ENCODE measurements around the gene TF.
"Not testable (repeated sequence)": the region's sequence is repeated elsewhere in the genome, so short reads cannot be mapped to it uniquely, and the experiment has no call there.

Gene TF

GRCh38 chr3:133745981-133746711, at the start of gene TF:
Gene TF, plus strand, starts transcription at chr3:133746393. Its CDS starts 48 bp downstream, at chr3:133746441.
- DNase-seq (ENCODE audit: low spot score): no peak

DNA sequence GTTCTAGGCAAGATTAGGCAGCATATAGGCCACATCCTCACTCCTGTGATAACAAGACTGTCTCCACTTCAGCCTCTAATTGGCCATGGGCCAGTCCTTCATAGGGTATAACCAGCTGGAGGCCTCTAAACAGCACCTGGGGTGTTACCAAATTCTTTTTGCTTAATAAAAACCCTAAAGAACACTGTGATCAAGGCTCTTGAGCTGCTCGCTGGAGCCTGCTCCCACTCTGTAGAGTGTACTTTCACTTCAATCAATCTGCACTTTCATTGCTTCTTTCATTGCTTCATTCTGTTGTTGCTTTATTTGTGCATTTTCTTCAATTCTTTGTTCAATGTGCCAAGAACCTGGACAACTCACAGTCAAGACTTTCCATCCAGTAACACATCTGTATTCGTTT, 48.2 kb upstream of the TF start:
- no peak for DNase-seq (ENCODE audit: low spot score)

GRCh38 chr3:133699467-133699866, 46.7 kb upstream of the TF start:
- no peak for DNase-seq (ENCODE audit: low spot score)

- DNase-seq (ENCODE audit: low spot score): no peak
Measured at GRCh38 chr3:133699903-133700302, 46.3 kb upstream of the TF start.

DNA sequence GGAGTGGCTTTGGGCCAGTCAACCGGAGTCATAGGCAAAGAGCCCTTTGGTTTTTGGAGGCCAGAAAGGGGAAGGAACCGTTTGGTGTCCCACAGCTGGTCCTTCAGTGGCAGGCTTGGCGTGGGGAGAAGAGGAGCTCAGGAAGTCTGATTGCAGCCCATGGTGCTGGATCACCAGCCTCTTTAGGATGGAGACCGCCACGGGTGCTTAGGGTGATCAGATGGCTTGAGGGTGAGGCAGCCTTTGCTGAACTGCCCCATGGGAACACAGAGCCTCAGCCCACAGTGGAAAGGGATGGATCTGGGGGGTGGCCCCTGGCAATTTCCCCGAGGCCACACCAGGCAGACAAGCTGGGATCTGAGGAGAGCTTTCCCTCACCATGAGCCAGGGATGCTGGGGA, 45.8 kb upstream of the TF start:
- DNase-seq (ENCODE audit: low spot score): no peak

DNA sequence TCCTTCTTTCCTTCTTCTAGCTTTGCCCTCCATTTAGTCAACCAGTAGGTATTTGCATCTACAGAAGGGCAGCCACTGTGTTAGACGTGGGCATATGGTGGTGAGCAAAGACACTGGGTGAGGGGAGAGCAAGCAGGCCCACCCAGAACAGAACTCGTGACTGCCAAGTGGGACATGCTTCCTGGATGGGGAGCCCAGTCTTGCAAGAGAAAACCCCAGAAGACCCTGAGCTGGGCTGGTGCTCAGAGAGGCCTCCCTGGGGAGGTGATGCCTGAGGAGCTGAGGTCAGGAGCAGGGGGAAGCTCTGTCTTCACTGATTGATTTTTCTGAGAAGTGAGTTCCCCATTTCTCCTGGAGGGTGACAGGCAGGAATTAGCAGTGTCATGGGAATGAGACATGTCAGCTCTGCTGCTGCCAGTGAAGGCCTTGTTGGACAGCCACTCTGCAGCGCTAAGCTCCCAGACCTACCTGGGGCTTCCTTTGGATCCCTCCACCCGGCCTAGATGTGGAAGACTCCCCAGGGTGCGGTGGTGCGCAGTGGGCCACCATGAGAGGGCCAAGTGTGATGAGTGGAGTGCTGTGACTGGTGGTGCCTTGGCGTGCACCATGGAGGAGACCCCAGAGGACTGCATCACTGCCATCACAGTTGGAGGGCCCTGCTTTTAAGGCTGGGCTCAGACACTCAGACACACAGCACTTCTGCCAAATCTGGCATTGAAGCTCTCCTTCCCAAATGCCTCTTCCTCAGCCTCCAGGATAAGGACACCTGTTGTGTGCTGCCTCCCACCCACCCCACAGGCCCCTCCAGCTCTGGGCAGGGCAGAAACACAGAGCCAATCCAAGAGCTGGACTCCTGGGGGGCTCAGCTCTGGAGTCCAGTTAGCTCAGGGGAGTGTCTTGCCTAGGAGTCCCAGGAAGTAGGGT, 44.5 kb upstream of the TF start:
- DNase-seq (ENCODE audit: low spot score): no peak

- DNase-seq (ENCODE audit: low spot score): no peak
Measured at GRCh38 chr3:133703915-133704314, 42.3 kb upstream of the TF start.

GRCh38 chr3:133706033-133706432, 40.2 kb upstream of the TF start:
- no peak for DNase-seq (ENCODE audit: low spot score)

GRCh38 chr3:133709139-133709750, 36.9 kb upstream of the TF start:
- DNase-seq (ENCODE audit: low spot score): no peak

- no peak for DNase-seq (ENCODE audit: low spot score)
Measured at GRCh38 chr3:133711013-133711412, 35.2 kb upstream of the TF start.

DNA sequence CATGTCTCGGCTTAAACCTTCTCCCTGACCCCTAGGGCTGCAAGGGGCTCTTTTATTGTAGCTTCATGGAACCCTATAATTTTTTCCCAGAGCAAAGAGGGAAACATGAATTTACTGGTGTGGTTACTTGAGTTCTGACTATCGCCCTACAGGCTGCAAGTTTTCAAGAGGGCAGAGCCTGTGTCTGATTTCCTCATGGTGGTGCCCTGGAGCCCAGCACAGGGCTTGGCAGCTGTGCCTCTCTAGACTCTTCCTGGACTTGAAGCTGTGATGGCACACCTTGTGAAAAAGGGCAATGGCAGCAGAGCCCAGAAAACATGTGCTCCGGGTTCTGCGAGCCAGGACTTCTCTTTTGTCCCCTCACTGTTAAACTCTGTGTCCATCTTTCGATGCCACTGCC, 34.2 kb upstream of the TF start:
- no peak for DNase-seq (ENCODE audit: low spot score)

GRCh38 chr3:133713347-133713746, 32.8 kb upstream of the TF start:
- no peak for DNase-seq (ENCODE audit: low spot score)

DNA sequence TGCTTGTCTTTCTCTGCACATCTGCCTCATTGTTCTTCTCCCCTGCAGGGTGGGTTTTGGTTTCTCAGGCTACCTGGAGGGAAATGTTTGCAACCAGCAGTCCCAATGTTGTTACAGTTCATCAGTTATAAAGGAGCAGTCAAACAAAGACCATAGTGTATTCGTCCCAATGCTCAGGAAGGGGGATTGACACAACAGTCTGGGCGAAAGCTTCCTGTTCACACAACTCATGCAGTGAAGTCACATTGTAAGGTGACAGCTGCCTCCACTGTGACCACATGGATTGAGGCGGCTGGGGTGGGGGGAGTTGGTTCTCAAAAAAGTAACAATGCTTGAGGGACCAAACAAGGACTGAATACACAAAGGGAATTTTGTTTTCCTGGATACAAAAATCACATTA, 28.8 kb upstream of the TF start:
- DNase-seq (ENCODE audit: low spot score): no peak

GRCh38 chr3:133722935-133723334, 23.3 kb upstream of the TF start:
- no peak for DNase-seq (ENCODE audit: low spot score)

DNA sequence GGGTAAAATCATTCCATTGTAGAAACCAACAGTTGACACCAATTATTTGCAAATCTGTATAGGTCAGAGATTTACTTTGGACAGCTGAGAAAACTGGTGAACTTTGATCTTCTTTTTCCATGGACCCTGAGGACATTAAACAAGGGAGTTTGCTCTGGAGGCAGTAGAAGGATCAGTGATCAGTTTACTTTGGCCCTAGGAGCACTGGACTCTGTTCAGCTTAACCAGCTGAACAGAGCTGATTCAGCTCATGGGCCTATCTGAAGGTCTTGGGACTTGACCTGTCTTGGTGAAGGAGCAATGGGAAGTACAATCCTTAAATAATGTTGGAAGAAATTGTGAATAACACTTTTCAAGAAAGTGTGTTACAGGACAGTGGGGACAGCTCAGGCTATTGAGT, 15.2 kb upstream of the TF start:
- DNase-seq (ENCODE audit: low spot score): no peak

GRCh38 chr3:133732231-133732630, 14.0 kb upstream of the TF start:
- not testable (repeated sequence) for DNase-seq (ENCODE audit: low spot score)

DNA sequence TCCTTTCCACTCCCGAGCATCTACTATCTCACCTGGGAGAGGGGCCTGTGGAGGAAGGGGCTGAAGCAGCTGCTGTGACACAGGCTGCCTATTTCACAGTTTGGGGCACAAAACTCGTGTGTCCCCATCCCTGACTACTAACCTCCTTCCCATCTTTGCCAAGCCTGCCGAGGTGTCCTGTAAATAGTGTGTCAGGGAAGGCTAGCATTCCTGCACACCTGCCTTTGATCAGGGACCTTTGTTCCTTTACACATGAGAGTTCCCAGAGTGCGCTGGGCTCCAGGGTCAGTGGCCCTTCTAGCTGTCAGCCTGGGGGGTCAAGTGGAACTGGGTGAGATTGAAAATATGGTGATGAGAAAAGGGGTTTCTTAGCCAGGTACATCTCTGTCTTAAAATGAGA, 13.0 kb upstream of the TF start:
- no peak for DNase-seq (ENCODE audit: low spot score)

DNA sequence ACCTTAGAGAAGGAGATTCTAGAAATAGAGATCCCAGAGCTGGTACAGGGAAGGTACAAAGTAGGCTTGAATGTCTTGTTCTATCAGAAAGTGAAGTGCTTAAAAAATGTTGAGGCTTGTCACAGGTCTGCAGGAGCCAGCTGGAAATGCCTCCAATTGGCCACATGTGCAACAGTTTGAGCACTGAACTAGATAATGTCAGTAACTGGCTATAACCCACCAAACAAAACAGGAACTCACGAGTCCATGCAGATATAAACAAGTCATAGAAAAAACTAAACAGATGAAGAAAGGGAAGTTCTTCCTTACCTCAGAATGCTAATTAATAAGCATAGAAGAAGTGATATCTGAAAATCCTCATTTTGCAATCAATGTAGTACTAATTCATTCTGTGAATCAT, 11.9 kb upstream of the TF start:
- no peak for DNase-seq (ENCODE audit: low spot score)

DNA sequence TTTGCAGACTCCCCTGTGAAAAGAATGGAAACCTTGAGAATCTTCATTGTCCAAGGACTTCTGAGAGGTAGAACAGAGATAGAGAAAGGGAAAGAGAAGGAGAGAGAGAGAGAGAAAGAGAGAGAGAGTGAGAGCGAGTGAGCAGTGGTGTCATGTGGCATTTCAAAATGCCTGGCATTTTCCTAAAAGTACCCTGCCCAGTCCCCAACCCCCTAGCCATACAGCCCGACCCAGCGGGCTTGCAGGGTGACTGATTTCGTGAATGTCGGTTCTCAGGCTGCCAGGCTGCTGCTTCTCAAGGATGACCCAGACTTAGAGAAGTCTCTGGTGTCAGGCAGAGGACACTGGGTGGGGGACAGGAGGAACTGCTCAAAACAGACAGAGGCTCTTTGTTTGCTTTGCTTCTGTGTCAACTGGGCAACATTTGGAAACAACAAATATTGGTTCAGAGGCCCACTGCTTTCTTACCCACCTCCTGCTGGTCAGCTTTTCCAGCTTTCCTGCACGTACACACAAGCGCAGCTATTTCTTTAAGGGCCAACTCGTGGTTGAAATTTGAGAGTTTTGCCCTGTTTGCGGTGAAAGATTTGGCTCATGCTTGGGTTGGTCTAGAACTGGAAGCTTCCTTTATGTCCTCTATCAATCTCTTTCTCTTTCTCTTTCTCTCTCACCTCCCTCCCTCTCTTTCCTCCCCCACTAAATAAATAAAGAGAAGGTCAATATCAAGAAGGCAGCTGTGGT, 3.7 kb upstream of the TF start:
- DNase-seq (ENCODE audit: low spot score): no peak

- no peak for DNase-seq (ENCODE audit: low spot score)
Measured at GRCh38 chr3:133744241-133744640, 2.0 kb upstream of the TF start.

- no peak for DNase-seq (ENCODE audit: low spot score)
Measured at GRCh38 chr3:133745108-133745507, 1.1 kb upstream of the TF start.

DNA sequence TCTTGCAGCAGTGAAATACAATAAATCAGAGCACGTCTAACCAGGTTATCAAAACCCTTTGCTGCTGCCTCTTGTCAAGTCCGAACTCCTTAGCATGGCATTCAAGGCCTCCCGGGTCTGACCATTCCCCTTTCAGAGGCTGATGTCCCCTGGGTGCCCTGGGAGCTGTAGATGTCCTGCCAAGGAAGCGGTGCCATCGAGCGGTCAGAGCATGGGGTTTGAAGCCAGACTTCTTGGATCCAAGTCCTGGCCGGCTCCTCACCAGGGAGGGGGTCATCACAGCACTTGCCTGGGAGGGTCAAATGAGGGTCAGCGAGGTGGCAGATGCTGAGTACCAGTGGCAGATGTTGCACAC, 496 bp downstream of the TF start:
- no peak for DNase-seq (ENCODE audit: low spot score)
